Measurements from ENCODE around the gene PLA2G10. TPM values are rescaled to one million over a fixed set of nuclear protein-coding genes. Genes with fewer than 3 reads are reported as not detected.

The PLA2G10 gene
- polyA plus RNA-seq, 1 experiment: not detected

- TF ChIP-seq CTCF (IDR thresholded peaks at IDR 0.05; ENCODE audit: insufficient read depth, low read depth, low read length): no peak
- ChIA-PET POLR2A (no interaction called here), CTCF (interaction anchor here (1.1 kb wide), 1 partner anchor 102 kb away, joined by 3 read pairs; no protein-coding TSS in a partner anchor)
- Histone ChIP-seq H3K27me3 (ENCODE audit: control insufficient read depth, insufficient read depth, low read length) (no peaks in the 10 kb centered on the region), H3K4me3 (ENCODE audit: low read depth, low read length) (peak within 1 kb of the TSS; percentile 87), H3K36me3 (ENCODE audit: control insufficient read depth, insufficient read depth, low read length) (peaks cover 3% of the 10 kb centered on the region; the same call in 1 of the 2 replicates)
- DNase-seq (ENCODE audit: low read depth): peak; percentile 81
Measured at GRCh38 chr16:14629919-14630619, 64.0 kb downstream of the PLA2G10 start, which contains the start of gene PARN. PARN (minus strand) TSS chr16:14630260; CDS start chr16:14630125, 135 bp downstream.

DNA sequence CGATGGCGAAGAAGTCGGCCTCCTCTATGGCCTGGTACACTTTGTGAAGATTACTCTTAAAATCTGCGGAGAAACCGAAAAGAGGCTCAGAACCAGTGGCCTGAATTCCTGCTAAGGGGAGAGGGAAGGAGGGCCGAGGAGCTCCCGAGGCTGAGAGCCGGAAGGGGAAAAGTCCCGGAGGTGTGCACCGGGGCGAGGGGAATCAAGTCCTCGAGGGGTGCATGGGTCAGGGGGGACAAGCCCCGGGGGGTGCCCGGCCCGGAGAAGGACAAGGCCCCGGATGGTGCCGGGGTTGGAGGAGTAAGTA lies 64.5 kb downstream of the PLA2G10 start:
- POLR2A ChIA-PET: no interaction called here
- Histone ChIP-seq H3K36me3 (ENCODE audit: control insufficient read depth, insufficient read depth, low read length) (peaks cover 3% of the 10 kb centered on the region; the same call in 1 of the 2 replicates), H3K4me3 (ENCODE audit: low read depth, low read length) (peak overlapping the region; percentile 87), H3K27me3 (ENCODE audit: control insufficient read depth, insufficient read depth, low read length) (no peaks in the 10 kb centered on the region)
- no peak for DNase-seq (ENCODE audit: low read depth)
- CTCF ChIA-PET: interaction anchor here (1.1 kb wide), 1 partner anchor 102 kb away, joined by 3 read pairs; no protein-coding TSS in a partner anchor
- TF ChIP-seq CTCF (IDR thresholded peaks at IDR 0.05; ENCODE audit: insufficient read depth, low read depth, low read length): no peak

DNA sequence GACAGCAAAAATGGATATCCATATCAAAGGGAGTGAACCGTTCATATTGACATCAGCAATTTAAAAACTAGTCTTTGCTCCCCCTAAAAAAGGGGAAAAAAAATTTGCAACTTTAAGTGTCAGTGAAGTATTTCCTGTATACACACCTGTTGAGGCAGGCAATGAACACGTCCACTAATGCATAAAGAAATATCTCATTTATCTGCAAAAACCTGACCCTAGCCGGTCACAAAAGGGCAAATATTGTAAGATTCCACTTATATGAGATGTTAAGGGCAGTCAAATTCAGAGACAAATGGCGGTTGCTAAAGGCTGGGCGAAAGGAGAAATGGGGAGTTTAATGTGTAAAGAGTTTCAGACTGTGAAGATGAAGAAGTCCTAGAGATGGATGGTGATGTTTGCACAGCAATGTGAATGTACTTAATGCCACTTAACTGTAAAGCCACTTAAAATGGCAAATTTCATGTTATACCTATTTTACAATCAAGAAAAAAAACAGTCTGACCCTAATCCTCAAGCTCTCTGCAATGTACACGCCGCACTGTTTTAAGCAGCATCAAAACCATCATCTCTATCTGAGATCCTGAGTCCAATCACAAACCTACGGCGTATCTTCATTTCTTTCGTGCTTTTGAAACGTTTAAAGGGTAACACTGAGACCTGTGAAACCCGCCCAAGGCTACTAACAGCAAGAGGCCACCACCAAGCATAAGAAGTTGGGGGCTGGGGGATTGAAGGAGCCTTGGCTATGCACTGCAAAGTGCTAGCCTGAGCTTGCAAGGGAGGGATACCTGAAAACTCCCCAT lies 65.1 kb downstream of the PLA2G10 start:
- no peak for DNase-seq (ENCODE audit: low read depth)
- TF ChIP-seq CTCF (IDR thresholded peaks at IDR 0.05; ENCODE audit: insufficient read depth, low read depth, low read length): no peak
- Histone ChIP-seq H3K27me3 (ENCODE audit: control insufficient read depth, insufficient read depth, low read length) (no peaks in the 10 kb centered on the region), H3K4me3 (ENCODE audit: low read depth, low read length) (peak overlapping the region; percentile 87), H3K36me3 (ENCODE audit: control insufficient read depth, insufficient read depth, low read length) (peaks cover 3% of the 10 kb centered on the region; the same call in 1 of the 2 replicates)
- ChIA-PET POLR2A (no interaction called here), CTCF (no interaction called here)

GRCh38 chr16:14627078-14627477 lies 67.0 kb downstream of the PLA2G10 start:
- ChIA-PET POLR2A (interaction anchor here (0.6 kb wide), 1 partner anchor 25 kb away, joined by 3 read pairs; no protein-coding TSS in a partner anchor), CTCF (no interaction called here)
- TF ChIP-seq CTCF (IDR thresholded peaks at IDR 0.05; ENCODE audit: insufficient read depth, low read depth, low read length): no peak

More at GRCh38 chr16:14627078-14627477, 67.0 kb downstream of the PLA2G10 start:
- Histone ChIP-seq H3K36me3 (ENCODE audit: control insufficient read depth, insufficient read depth, low read length) (peaks cover 8% of the 10 kb centered on the region), H3K27me3 (ENCODE audit: control insufficient read depth, insufficient read depth, low read length) (no peaks in the 10 kb centered on the region), H3K4me3 (ENCODE audit: low read depth, low read length) (no peak overlapping the region)
- no peak for DNase-seq (ENCODE audit: low read depth)

Small RNA genes within 50 kb of the gene (small RNA-seq; reads per million reads assigned to genes)
- not detected for gene RNU7-125P (ENCODE audit: insufficient read length, low read depth, low replicate concordance)

Other genes with a start within 250 kb of the PLA2G10 start
- gene PARN, start 64.0 kb downstream of the PLA2G10 start, polyA plus RNA-seq (2011; rRNA removed): 18.5 and 31.9 TPM in 2 replicates
- 77.1 and 93.5 TPM in 2 replicates for gene BFAR, start 61.4 kb downstream of the PLA2G10 start, polyA plus RNA-seq (2011; rRNA removed)
- gene NPIPA3, start 9.1 kb upstream of the PLA2G10 start, polyA plus RNA-seq (2011; rRNA removed): 1.7 and 4.4 TPM in 2 replicates
- gene NPIPA2, start 48.2 kb upstream of the PLA2G10 start, polyA plus RNA-seq (2011; rRNA removed): 0.80 and 1.2 TPM in 2 replicates
- 139 and 156 TPM in 2 replicates for gene NOMO1, start 139.4 kb upstream of the PLA2G10 start, polyA plus RNA-seq (2011; rRNA removed)
- 77.0 and 83.3 TPM in 2 replicates for gene NPIPA1, start 243.1 kb upstream of the PLA2G10 start, polyA plus RNA-seq (2011; rRNA removed)

All from BJ (cell line).